Measurements from ENCODE around the gene A1CF.
"Not testable (repeated sequence)": the region's sequence is repeated elsewhere in the genome, so short reads cannot be mapped to it uniquely, and the experiment has no call there.

Gene A1CF, protein sequence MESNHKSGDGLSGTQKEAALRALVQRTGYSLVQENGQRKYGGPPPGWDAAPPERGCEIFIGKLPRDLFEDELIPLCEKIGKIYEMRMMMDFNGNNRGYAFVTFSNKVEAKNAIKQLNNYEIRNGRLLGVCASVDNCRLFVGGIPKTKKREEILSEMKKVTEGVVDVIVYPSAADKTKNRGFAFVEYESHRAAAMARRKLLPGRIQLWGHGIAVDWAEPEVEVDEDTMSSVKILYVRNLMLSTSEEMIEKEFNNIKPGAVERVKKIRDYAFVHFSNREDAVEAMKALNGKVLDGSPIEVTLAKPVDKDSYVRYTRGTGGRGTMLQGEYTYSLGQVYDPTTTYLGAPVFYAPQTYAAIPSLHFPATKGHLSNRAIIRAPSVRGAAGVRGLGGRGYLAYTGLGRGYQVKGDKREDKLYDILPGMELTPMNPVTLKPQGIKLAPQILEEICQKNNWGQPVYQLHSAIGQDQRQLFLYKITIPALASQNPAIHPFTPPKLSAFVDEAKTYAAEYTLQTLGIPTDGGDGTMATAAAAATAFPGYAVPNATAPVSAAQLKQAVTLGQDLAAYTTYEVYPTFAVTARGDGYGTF

DNA sequence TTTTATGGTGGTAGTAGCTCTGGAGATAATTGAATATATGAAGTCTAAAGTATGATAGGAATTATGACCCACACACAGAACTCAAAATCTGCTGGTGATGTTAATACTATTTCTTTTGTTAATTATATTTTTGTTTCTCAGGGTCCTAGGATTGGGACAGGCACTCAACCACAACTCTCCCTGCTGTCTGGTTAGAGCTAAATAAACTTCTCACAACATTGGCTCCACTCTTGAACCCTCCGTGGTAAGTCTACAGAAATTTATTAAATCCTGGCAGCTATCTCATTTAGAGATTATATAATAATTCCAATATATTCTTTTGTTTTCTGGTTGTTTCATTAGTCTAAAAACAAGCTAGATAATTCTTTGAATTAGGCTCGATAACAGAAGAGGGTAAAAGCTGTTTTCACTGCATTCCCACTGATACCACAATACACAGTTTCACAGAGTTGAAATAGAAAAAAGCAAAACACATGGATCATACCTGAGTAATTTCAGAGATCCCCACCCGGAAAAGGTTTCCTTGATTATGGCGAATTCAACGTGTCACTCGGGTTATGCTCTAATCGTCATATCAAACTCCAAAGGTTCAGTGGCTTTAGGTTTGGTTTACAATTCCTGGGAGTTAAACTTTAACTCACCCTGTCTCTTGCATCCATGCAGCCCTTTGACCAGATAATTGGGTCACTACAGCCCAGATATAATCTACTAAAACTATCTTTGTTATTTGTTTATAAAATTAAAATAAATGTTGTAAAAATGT is at the start of gene A1CF:
A1CF (minus strand) TSS at position 531 of the 763 bp plus-strand sequence. CDS start 25,687 bp downstream, outside the sequence.
- DNase-seq (ENCODE audit: low read depth in 3 of 3): no peak

DNA sequence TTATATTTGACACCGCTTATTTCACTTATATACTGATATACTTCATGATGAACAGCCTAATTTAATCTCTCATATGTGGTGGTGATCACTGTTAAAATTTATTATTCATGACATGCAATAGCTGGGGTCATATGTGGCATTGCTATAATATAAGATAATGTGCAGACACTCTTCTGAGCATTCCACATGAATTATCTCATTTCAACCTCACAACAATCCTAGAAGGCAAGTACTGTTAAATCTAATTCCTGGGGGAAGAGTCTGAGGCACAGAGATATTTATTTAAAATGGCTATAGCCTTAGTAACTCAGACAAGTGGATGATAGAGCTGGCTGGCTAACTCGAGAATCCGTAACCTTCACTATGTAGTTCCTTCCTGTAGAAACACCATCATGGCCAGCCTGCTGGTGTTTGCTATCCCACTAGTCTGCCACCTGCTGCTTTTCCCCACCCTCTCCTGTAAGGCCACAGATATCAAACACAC is 46.6 kb upstream of the A1CF start:
- DNase-seq (ENCODE audit: low read depth in 3 of 3): no peak

DNA sequence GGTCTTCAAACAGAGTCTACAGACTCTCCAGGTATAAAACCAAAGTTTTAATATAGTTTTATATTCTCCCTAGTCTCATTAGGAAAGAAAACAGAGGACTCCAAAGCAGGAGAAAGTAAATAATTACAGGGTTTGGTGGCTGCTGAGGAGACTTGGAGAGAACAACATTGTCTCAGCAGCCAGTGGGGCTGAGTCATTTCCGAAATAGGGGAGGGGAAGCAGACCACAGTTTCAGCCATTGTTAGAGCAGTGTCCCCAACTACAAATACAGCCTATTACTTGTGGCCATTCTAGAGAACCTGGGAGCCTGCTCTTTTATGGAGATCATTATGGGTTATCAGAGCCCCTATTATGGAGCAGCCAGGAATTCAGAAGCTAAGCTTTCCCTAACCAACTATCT is 44.2 kb upstream of the A1CF start:
- DNase-seq (ENCODE audit: low read depth in 3 of 3): no peak

DNA sequence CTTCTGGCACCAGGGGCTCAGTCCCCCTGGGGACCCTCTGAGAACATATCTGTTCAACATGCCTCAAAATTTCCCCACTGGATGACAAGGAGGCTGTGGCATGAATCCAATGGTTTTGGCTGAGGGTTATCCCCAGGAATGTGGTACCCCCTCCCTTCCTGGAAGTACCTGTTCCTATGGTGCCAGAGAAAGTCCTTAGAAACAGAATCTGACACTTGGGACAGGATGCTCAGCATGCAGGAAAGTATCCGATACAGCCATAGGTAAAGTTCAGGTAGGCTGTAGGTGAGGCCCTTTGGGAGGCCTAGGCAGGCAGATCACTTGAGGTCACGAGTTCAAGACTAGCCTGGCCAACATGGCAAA is 42.7 kb upstream of the A1CF start:
- DNase-seq (ENCODE audit: low read depth in 3 of 3): no peak

DNA sequence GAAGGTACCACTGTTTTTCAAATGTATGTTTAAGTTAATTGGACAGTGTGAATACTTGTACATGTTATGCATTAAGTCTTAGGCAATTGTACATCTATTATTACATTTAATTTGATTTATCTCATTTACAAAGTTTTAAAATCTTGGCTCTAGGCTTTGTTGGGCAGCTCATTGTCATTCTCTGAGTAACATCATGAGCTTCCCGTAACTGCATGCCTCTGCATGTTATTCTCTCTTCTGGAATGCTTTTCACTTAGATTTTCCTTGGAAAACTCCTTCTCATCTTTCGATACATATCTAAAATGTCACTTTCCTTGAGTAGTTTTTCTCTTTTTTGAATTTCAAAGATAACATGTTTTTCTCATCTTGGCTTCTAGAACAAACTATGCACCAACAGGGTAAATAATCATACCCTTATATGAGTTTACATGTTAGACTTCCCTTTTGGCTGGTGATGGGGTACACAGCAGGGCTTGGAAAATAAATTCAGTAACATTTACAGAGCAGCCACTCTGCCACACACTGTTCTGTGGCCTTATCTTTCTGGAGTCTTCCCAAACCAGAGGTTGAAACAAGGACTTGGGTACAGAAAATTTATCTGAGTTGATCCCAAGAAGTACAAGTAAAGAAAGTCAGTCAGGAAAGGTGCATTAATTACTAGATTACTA is 42.2 kb upstream of the A1CF start:
- DNase-seq (ENCODE audit: low read depth in 3 of 3): no peak

- DNase-seq (ENCODE audit: low read depth in 3 of 3): not testable (repeated sequence)
Measured at GRCh38 chr10:50923471-50923870, 38.0 kb upstream of the A1CF start.

- DNase-seq (ENCODE audit: low read depth in 3 of 3): no peak
Measured at GRCh38 chr10:50919010-50919409, 33.6 kb upstream of the A1CF start.

DNA sequence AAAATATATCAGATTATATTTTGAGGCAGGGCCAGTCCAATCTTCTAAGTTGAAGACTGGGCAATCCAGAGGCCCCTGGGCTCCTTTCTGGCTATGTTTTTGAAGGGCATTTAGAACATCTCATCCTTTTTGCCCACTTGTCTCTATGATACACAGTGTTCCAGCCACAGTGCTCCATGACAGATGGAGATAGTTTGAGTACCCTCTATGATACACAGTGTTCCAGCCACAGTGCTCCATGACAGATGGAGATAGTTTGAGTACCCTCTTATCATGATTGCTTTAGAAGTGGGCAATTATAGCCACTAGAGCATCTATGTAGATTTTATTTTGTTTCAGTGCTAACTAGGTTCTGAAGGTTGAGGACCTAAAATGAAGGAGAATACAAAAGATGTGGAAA is 33.1 kb upstream of the A1CF start:
- no peak for DNase-seq (ENCODE audit: low read depth in 3 of 3)

- DNase-seq (ENCODE audit: low read depth in 3 of 3): no peak
Measured at GRCh38 chr10:50917486-50917885, 32.1 kb upstream of the A1CF start.

DNA sequence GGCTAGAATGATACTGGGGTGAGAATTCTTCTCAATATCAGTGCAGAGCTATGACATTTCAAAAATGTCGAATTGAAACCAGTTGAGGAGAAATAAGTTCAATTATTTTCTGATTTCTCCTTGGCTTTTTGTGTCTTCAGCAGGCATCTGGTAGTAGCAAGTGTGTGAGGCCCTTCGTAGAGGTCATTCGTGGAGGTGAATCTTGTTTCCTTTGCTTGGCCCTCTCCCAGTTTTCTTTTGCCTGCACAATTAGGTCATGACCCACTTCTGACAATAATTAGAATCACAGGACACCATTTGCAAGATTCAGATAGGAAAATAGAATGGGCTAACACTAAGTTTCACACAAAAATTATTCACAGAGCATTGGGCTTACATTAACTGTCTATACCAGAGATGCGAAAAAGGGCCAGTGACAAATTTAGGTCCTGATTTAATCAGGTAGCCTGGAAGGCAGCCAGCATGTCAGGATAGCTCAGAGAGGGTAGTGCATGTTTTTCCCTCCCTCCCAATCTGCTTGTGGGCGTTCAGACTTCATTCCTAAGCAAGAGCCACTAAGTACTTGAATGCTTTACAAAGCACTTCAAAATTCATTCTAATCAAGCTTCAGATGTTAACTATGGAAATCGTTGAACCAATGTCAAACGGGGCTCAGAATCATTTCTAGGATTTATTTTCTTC is 24.0 kb upstream of the A1CF start:
- no peak for DNase-seq (ENCODE audit: low read depth in 3 of 3)

DNA sequence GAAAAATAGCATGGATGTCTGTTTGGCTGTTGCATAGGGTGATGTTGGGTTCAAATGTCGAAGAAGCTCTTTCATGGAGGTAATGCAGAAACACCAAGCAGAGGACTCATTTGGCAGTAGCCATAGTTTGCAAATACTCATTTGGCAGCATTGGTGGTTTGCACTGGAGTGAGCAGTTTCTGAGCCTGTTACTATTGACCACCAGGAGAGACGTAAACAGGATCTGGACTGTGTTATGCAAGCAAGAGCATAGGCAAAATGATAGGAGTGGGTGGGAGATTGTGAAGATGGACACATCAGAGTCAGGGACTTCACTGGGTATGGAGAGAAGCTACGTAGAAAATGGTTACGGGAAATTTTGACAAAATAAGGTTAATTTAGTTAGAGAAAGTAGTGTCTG is 22.9 kb upstream of the A1CF start:
- DNase-seq (ENCODE audit: low read depth in 3 of 3): no peak

GRCh38 chr10:50905797-50906196 is 20.4 kb upstream of the A1CF start:
- DNase-seq (ENCODE audit: low read depth in 3 of 3): not testable (repeated sequence)

DNA sequence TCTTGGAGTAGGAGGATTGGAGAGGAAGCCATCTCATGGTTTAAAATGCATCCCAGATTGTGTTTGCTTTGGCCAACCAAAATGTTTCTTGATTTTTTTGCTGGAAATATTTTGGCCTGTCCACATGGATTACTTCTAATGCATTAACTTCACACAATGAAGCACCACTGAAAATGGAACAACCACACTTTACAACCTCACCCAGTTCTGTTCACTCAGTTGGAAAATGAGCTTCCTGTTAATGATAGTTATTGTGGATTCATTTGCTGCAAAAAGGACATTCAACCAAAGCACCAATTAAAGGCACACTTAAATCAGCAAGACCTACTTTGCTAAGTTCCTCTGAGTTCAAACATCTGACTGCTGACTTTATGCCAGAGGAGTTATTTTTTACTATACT is 11.3 kb upstream of the A1CF start:
- DNase-seq (ENCODE audit: low read depth in 3 of 3): no peak

GRCh38 chr10:50894312-50894711 is 8.9 kb upstream of the A1CF start:
- no peak for DNase-seq (ENCODE audit: low read depth in 3 of 3)

DNA sequence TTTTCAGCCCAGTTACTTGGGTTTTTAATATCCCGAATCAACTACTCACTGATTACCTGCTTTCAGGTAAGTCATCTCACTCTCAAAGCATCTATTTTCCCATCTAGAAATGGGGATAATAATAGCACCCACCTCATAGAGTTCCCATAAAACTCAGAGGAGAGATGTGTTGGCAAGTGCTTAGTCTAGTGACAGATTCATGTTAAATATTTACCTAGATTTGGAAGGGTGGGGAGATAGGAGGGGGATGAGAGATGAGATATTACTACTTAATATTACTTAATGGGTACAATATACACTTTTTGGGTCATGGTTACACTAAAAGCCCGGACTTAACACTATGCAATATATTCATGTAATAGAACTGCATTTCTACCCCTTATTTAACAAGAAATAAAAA is 7.0 kb upstream of the A1CF start:
- DNase-seq (ENCODE audit: low read depth in 3 of 3): no peak

- no peak for DNase-seq (ENCODE audit: low read depth in 3 of 3)
Measured at GRCh38 chr10:50884302-50884701, 1.1 kb downstream of the A1CF start.

- no peak for DNase-seq (ENCODE audit: low read depth in 3 of 3)
Measured at GRCh38 chr10:50883629-50884028, 1.8 kb downstream of the A1CF start.

- DNase-seq (ENCODE audit: low read depth in 3 of 3): no peak
Measured at GRCh38 chr10:50882540-50882983, 2.9 kb downstream of the A1CF start.

GRCh38 chr10:50881046-50881445 is 4.4 kb downstream of the A1CF start:
- not testable (repeated sequence) for DNase-seq (ENCODE audit: low read depth in 3 of 3)

DNA sequence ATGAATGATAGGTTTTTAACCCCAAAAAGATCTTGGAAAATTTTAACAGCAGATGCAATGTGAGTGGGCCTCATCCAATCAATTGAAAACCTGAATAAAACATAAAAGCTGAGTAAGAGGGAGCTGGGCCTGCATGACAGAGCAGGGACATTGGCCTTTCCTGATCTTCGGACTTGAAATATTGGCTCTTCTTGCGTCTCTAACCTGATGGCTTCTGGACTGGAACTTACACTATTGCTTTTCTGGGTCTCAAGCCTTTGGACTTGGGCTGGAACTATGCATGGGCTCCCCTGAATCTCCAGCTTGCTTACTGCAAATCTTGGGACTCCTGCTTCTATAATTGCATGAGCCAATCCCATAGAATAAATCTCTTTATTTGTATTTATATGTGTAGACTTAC is 9.0 kb downstream of the A1CF start:
- DNase-seq (ENCODE audit: low read depth in 3 of 3): no peak

DNA sequence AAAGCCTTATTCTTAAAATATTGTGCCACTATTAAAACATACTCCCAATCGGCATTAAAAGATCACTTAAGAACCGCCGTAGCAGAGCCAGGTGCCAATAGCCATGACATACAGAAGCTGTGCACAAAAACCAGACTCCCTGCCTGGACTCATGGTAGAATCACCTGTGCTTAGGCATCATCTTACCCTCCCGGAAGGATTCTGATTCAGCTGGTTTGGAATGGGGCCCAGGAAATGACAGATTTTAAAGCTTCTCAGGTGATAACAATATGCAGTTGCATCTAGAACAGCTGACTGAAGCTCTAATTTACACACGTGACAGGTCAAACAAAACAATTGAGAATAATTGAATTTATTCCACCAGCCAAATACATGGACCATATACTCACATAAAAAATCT is 10.7 kb downstream of the A1CF start:
- no peak for DNase-seq (ENCODE audit: low read depth in 3 of 3)
